ENCODE data around the gene CFD.
"Not testable (repeated sequence)": the region's sequence is repeated elsewhere in the genome, so short reads cannot be mapped to it uniquely, and the experiment has no call there.

Gene CFD

GRCh38 chr19:873561-874041 is 14.1 kb downstream of the CFD start:
- DNase-seq, result no peak

- DNase-seq, result no peak
These were observed 15.9 kb downstream of the CFD start for GRCh38 chr19:875265-875879.

GRCh38 chr19:876089-876488 is 16.6 kb downstream of the CFD start:
- no peak for DNase-seq

GRCh38 chr19:876780-877314 is 17.4 kb downstream of the CFD start:
- DNase-seq, result no peak

- not testable (repeated sequence) for DNase-seq
These were observed 18.7 kb downstream of the CFD start for GRCh38 chr19:877992-878660.

GRCh38 chr19:878751-879561 is 19.5 kb downstream of the CFD start:
- DNase-seq, result not testable (repeated sequence)

GRCh38 chr19:879711-880438 is 20.4 kb downstream of the CFD start:
- DNase-seq, result no peak

GRCh38 chr19:881385-882071 is 22.1 kb downstream of the CFD start:
- no peak for DNase-seq

- no peak for DNase-seq
These were observed 23.5 kb downstream of the CFD start for GRCh38 chr19:882871-883497.

- DNase-seq, result no peak
These were observed 24.3 kb downstream of the CFD start for GRCh38 chr19:883661-884211.

- no peak for DNase-seq
These were observed 25.2 kb downstream of the CFD start for GRCh38 chr19:884420-885211.

- no peak for DNase-seq
These were observed 26.2 kb downstream of the CFD start for GRCh38 chr19:885536-886224.

GRCh38 chr19:887072-887471 is 27.6 kb downstream of the CFD start:
- no peak for DNase-seq

- no peak for DNase-seq
These were observed 28.1 kb downstream of the CFD start for GRCh38 chr19:887599-887998.

GRCh38 chr19:888581-889385 is 29.3 kb downstream of the CFD start:
- no peak for DNase-seq

GRCh38 chr19:889662-890295 is 30.3 kb downstream of the CFD start:
- no peak for DNase-seq

- no peak for DNase-seq
These were observed 31.4 kb downstream of the CFD start for GRCh38 chr19:890831-891230.

GRCh38 chr19:891421-892200 is 32.1 kb downstream of the CFD start:
- not testable (repeated sequence) for DNase-seq
